HFF-Myc (cell line): ENCODE results near the gene PARD6B.
"Not testable (repeated sequence)": the region's sequence is repeated elsewhere in the genome, so short reads cannot be mapped to it uniquely, and the experiment has no call there.

Source experiments
- DNase-seq: peaks from one replicate; pipeline ENCODE4 v3.0.0-alpha.2; 2011; ENCODE audit warnings: low read depth; ENCODE audit errors: extremely low read depth
- H3K4me3 ChIP-seq: replicated peaks from 2 replicates; pipeline ENCODE4 v1.5.1; 2011; ENCODE audit warnings: low read depth, mild to moderate bottlenecking, control low read depth, low read length
- TF ChIP-seq, protein P1 (sequence below): IDR thresholded peaks from 2 replicates; pipeline ENCODE4 v1.5.1; 2012; ENCODE audit warnings: mild to moderate bottlenecking, low read depth, low read length, control low read depth; ENCODE audit errors: missing control alignments

Gene PARD6B

GRCh38 chr20:50799176-50799889 is 68.0 kb downstream of the PARD6B start:
- TF ChIP-seq, protein P1, sequence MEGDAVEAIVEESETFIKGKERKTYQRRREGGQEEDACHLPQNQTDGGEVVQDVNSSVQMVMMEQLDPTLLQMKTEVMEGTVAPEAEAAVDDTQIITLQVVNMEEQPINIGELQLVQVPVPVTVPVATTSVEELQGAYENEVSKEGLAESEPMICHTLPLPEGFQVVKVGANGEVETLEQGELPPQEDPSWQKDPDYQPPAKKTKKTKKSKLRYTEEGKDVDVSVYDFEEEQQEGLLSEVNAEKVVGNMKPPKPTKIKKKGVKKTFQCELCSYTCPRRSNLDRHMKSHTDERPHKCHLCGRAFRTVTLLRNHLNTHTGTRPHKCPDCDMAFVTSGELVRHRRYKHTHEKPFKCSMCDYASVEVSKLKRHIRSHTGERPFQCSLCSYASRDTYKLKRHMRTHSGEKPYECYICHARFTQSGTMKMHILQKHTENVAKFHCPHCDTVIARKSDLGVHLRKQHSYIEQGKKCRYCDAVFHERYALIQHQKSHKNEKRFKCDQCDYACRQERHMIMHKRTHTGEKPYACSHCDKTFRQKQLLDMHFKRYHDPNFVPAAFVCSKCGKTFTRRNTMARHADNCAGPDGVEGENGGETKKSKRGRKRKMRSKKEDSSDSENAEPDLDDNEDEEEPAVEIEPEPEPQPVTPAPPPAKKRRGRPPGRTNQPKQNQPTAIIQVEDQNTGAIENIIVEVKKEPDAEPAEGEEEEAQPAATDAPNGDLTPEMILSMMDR: no peak
- DNase-seq: no peak
- H3K4me3 ChIP-seq: no peak overlapping the region

DNA sequence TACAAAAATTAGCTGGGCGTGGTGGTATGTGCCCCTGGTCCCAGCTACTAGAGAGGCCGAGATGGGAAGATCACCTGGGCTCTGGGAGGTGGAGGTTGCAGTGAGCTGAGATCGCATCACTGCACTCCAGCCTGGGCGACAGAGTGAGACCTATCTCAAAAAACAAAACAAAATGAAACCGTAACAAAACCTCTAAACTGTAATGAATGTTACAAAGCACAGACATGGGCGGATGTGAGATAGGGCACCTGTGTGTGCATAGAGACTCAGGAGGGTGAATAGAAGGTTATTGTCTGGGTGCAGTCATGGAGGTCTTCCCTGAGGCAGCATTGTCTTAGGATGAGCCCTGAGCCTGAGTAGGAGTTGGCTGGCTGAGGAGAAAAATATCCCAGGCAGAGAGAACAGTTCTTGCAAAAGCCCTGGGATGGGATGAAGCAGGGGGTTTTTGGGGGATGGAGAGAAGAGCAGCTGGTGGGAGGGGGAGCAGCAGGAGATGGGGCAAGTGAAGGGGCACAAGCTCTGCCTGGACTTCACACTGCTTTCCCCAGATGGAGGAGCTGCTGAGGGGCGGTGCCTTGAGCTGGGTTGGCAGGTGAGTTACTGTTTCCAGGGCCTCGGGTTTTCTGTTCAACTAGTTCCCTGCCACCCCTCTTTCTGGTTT is 68.6 kb downstream of the PARD6B start:
- TF ChIP-seq, protein P1: no peak
- no peak for DNase-seq
- H3K4me3 ChIP-seq: no peak overlapping the region

GRCh38 chr20:50800986-50801746 is 69.8 kb downstream of the PARD6B start:
- DNase-seq, H3K4me3 ChIP-seq: not testable (repeated sequence)

DNA sequence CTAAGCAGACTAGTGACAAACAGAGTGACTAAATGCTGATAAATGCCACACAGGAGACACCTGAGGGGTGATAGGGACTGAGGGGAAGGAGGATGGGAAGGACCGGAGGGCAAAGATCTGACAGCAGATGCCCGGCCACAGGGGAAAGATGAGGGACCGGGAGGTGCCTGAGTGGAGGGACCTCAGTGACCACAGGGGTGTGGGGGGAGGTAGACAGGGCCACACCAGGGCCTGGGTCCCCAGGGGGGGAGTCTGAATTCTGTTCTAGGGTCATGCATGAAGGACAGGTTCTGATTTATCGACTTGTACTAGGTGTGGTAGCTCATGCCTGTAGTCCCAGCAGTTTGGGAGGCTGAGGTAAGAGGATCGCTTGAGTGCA is 70.4 kb downstream of the PARD6B start:
- DNase-seq: no peak
- TF ChIP-seq, protein P1: no peak
- H3K4me3 ChIP-seq: no peak overlapping the region

- H3K4me3 ChIP-seq: no peak overlapping the region
- TF ChIP-seq, protein P1: no peak
- no peak for DNase-seq
Observed at GRCh38 chr20:50802289-50802688, 70.9 kb downstream of the PARD6B start.

- TF ChIP-seq, protein P1: no peak
- DNase-seq: no peak
- H3K4me3 ChIP-seq: no peak overlapping the region
Observed at GRCh38 chr20:50804437-50805348, 73.3 kb downstream of the PARD6B start.
